Limb (tissue), 2 donors: ENCODE results near the gene ZNF791.
"Not testable (repeated sequence)": the region's sequence is repeated elsewhere in the genome, so short reads cannot be mapped to it uniquely, and the experiment has no call there.

Source experiments
- DNase-seq, 2 donors: peaks; one replicate each; pipeline ENCODE4 v3.0.0-alpha.2; 2016; ENCODE audit errors: extremely low spot score in 2 of 2

Gene ZNF791

DNA sequence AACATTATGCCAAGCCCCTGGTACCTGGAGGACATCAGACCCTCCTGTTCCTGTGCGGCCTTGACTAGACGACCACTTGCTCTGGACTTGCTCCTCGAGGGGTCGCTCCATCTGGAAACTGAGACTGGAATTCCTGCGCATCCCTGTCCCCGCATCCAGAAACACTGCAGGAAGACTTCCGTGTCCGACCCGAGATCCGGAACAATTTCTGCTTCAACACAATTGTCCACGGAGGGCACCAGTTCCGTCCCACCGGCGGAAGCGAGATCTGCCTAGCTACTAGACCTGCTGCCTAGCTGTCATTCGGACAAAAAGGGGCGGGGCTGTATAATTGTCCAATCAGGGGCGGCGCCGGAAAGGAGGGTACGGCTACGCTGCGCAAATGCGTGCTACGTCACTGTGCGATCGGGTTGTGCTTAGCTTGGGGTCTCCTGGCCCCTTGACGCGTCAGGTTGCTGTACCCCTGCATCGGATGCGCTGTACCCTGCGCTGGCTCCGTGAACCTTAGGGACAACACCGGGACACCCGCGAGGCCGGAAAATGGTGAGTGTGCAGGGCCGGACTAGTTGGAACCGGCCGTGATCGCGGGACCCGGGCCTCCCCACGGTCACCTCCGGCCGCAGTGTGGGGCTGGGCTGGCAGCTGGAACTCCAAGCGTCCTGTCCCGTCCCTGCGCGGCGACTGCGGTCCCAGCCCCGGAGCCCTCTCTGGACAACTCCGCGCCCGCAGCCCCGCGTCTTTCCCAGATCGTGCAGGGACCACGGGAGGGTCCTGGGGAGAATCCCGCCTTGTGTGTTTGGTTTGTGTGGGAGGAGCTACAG is at the start of gene ZNF791, which contains the start of gene ZNF490:
ZNF791 (plus strand) TSS at position 381 of the 821 bp plus-strand sequence; CDS start at position 541, 160 bp downstream.
ZNF490 (minus strand) TSS at position 274 of the 821 bp plus-strand sequence; CDS start at position 141, 133 bp downstream.
- peak; percentile 97 to 98 for DNase-seq

DNA sequence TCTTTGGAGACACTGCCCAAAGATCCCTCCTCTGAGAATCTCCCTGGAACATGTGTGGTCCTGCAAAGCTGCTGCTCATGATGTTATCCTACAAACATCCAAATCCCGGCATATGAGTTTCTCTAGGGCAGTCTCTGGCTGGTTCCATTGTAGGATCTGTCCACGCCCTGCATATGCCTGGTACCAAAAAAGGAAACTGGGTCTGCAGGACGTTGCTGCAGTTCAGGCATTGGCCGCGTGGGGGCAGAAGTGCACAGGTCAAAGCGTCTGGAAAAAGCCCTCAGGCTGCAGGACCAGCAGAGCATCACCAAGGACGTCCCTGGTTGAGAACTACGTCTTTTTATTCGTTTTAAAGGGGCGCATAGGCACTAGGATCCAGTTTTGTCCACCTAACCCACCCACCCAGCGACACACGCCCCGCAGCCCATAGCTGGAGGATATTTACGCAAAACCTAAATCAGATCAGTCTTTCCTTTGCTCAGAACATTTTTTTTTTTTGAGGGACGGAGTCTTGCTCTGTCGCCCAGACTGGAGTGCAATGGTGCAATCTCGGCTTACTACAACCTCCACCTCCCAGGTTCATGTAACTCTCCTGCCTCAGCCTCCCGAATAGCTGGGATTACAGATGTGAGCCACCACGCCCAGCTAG is 46.6 kb upstream of the ZNF791 start:
- peak; percentile 81 to 91 for DNase-seq

DNA sequence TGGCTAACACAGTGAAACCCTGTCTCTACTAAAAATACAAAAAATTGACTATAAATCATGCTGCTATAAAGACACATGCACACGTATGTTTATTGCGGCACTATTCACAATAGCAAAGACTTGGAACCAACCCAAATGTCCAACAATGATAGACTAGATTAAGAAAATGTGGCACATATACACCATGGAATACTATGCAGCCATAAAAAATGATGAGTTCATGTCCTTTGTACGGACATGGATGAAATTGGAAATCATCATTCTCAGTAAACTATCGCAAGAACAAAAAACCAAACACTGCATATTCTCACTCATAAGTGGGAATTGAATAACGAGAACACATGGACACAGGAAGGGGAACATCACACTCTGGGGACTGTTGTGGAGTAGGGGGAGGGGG is 44.3 kb upstream of the ZNF791 start:
- DNase-seq = not testable (repeated sequence)

DNA sequence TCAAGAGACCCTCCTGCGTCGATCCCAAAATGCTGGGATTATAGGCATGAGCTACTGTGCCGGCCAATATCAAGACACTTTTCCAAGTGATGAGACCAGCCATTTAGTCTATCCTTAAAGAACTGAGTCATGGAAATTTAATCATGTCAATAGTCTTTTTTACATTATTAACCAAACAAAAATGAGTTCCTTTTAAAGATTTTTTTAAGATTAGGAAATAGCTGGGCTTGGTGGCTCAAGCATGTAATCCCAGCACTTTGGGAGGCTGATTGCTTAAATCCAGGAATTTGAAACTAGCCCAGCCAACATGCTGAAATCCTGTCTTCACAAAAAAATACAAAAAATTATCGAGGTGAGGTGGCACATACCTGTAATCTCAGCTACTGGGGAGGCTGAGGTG is 42.8 kb upstream of the ZNF791 start:
- no peak for DNase-seq

DNA sequence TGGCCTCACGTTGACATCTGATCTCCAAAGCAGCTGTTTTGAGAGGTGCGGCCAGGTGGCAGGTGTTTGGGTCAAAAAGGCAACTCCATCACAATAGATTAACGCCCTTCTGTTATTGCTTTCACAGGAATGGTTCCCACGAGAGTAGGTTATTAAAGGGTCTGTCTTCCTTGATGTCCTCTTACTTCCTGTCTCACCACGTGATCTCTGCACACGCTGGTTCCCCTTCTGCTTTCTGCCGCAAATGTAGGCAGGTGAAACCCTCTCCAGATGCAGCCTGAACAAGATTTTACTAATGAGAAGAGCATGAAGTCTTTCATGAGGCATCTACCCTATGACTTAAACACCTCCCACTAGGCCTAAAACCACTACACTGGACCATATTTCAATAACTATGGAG is 36.7 kb upstream of the ZNF791 start:
- no peak for DNase-seq

DNA sequence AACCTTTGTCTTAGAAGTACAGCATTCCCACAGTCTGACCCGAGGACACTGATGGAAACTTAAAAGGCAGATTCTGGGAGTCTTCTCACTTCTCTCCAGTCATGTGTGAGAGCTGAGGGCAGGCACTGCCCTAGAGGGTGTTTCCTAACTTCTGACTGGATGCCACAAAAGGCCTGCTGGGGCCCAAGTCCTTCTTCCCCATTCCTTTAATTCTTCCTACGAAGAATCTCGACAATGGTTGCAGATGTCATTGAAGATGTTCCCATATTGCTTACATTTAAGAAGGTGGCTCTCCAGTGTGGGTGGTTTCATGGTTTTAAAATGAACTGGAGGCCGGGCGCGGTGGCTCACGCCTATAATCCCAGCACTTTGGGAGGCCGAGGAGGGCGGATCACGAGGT is 32.1 kb upstream of the ZNF791 start:
- DNase-seq = no peak

GRCh38 chr19:12580180-12580694 is 30.5 kb upstream of the ZNF791 start:
- no peak for DNase-seq

DNA sequence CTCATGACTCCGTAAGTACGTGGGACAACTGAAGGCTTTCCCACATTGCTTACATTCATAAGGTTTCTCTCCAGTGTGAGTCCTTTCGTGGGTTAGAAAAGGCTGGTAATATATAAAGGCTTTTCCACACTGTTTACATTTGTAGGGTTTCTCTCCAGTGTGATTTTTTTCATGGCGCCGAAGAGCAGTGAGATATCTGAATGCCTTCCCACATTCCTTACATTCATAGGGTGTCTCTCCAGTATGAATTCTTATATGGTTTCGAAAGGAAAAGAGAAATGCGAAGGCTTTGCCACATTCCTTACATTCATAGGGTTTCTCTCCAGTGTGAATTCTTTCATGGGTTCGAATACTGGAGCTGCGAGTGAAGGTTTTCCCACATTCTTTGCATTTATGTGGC is 29.6 kb upstream of the ZNF791 start:
- DNase-seq = no peak

- no peak for DNase-seq
Measured at GRCh38 chr19:12596485-12596884, 14.2 kb upstream of the ZNF791 start.

DNA sequence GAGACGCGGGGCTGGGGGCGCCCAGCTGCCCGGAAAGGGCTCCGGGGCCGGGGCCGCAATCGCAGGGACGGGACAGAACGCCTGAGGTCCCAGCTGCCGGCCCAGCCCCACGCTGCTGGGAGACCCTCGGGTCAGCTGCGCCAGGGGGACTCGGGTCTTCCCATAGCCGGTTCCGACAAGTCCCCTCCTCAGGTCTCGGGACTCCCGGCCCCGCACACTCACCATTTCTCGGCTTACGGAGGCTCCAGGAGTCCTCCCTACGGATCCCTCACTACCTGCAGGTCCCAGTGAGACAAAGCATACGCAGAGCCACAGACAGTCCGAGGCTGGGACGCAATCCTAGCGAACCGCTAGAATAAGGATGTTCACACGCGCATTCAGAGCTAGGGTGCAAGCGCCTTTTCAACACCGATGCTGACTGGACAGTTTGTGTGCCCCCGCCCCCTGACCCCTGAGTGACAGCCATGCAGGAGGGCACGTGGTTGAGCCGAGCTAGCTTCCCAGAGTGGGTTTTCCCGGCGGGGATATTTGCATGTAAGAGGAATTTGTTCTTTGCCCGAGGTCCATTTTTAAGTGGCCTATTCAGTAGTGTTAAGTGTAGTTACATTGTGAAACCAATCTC is 13.7 kb upstream of the ZNF791 start:
- peak in 1 of 2 donors; percentile 57 for DNase-seq

- DNase-seq = no peak
Measured at GRCh38 chr19:12597594-12597993, 13.1 kb upstream of the ZNF791 start.

- DNase-seq = no peak
Measured at GRCh38 chr19:12603714-12604113, 7.0 kb upstream of the ZNF791 start.

- no peak for DNase-seq
Measured at GRCh38 chr19:12606796-12607195, 3.9 kb upstream of the ZNF791 start.

GRCh38 chr19:12607631-12608030 is 3.1 kb upstream of the ZNF791 start:
- no peak for DNase-seq

- DNase-seq = peak; percentile 85 to 87
Measured at GRCh38 chr19:12611361-12611699, 610 bp downstream of the ZNF791 start.

- no peak for DNase-seq
Measured at GRCh38 chr19:12617646-12618045, 6.9 kb downstream of the ZNF791 start.

DNA sequence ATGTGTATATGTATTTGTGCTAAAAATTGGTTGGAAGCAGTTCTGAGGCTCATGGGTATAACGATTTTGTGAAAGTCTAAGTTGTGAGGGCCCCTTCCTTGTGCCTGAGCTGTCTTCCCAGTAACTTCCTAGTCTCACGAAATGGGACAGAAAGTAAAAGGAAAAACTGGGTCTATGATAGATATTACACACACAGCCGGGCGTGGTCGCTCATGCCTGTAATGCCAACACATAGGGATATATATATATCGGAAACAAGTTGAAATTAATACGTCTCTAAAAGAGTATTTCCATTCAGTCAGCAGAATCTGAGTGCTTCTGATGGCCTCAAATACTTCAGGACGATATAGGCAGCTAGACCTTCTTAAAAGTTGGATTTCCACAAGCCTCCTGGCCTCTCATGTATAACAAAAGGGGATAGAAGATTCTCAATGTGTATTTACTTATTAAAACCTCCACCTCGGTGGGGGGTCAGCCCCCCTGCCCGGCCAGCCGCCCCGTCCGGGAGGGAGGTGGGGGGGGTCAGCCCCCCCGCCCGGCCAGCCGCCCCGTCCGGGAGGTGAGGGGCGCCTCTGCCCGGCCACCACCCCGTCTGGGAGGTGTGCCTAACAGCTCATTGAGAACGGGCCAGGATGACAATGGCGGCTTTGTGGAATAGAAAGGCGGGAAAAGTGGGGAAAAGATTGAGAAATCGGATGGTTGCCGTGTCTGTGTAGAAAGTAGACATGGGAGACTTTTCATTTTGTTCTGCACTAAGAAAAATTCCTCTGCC is 10.7 kb downstream of the ZNF791 start:
- not testable (repeated sequence) for DNase-seq

DNA sequence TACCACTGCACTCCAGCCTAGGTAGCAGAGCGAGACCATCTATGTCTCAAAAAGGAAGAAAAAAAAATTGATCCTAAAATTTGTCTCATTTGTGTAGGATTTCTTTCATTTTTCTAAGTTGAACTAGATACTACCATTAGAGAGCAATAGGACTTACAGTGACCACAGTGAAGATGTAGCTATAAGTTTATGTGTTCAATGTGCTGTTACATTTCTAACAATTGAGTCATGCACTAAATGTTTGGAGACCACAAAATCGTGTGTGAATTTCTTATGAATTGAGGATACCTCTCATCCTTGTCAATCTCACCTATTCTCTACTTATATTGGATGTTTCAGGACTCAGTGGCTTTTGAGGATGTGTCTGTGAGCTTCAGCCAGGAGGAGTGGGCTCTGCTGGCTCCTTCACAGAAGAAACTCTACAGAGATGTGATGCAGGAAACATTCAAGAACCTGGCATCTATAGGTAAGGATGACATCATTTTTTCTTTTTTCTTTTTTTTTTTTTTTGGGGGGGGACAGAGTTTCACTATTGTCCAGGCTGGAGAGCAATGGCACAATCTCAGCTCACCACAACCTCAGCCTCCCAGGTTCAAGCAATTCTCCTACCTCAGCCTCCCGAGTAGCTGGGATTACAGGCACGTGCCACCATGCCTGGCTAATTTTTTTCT is 12.8 kb downstream of the ZNF791 start:
- DNase-seq = no peak

- DNase-seq = no peak
Measured at GRCh38 chr19:12626958-12627357, 16.2 kb downstream of the ZNF791 start.

DNA sequence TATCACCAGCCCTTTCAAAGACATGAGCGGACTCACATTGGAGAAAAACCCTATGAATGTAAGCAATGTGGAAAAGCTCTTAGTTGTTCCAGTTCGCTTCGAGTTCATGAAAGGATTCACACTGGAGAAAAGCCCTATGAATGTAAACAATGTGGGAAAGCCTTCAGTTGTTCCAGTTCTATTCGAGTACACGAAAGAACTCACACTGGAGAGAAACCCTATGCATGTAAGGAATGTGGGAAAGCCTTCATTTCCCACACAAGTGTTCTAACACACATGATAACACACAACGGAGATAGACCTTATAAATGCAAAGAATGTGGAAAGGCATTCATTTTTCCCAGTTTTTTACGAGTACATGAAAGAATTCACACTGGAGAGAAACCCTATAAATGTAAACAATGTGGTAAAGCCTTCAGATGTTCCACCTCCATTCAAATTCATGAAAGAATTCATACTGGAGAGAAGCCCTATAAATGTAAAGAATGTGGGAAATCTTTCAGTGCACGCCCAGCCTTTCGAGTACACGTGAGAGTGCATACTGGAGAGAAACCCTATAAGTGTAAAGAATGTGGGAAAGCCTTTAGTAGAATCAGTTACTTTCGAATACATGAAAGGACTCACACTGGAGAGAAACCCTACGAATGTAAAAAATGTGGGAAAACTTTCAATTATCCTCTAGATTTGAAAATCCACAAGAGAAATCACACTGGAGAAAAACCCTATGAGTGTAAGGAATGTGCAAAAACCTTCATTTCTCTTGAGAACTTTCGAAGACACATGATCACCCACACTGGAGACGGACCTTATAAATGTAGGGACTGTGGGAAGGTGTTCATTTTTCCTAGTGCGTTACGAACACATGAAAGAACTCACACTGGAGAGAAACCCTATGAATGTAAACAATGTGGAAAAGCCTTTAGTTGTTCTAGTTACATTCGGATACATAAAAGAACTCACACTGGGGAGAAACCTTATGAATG is 17.6 kb downstream of the ZNF791 start:
- no peak for DNase-seq
